Esophagus squamous epithelium (tissue), 5 donors: ENCODE data around the gene SOWAHA. TPM values are rescaled to one million over a fixed set of nuclear protein-coding genes. Genes with fewer than 3 reads are reported as not detected.

Experiments used
- DNase-seq: peaks from one replicate; lab custom pipeline; 2025; lab: John Stamatoyannopoulos, UW
- H3K27ac ChIP-seq, 4 donors: fragments of 200-600 bp; sonication (generic); one replicate each; pipeline ENCODE4 v1.5.1; 2016 to 2019; ENCODE audit warnings: mild to moderate bottlenecking in 1 of 4
- H3K27me3 ChIP-seq, 4 donors: fragments of 200-600 bp; sonication (generic); 1 replicate in 3 of 4; 2 replicates in 1 of 4; pipeline versions ENCODE4 v1.5.1 to v1.6.0; 2017 to 2021; ENCODE audit warnings: antibody characterized with exemption in 1 of 4
- H3K36me3 ChIP-seq, 3 donors: fragments of 200-600 bp; sonication (generic); one replicate each; pipeline ENCODE4 v1.5.1; 2016 to 2019
- H3K4me1 ChIP-seq, 3 donors: fragments of 200-600 bp; sonication (generic); one replicate each; pipeline ENCODE4 v1.5.1; 2017 to 2019
- H3K4me3 ChIP-seq, 4 donors: fragments of 200-600 bp; sonication (generic); 1 replicate in 3 of 4; 2 replicates in 1 of 4; pipeline ENCODE4 v1.5.1; 2016 to 2019; ENCODE audit warnings: mild to moderate bottlenecking in 2 of 4, moderate library complexity in 1 of 4
- H3K9me3 ChIP-seq, 3 donors: fragments of 200-600 bp; sonication (generic); one replicate each; pipeline ENCODE4 v1.5.1; 2016 to 2019
- CTCF ChIP-seq, 6 experiments: fragments of 450-650 bp in 4 of 6; fragments of 200-600 bp in 2 of 6; sonication (generic) in 2 of 6; IDR thresholded peaks; one replicate each; pipeline ENCODE4 v1.5.1; 2016 to 2019; ENCODE audit warnings: antibody characterized with exemption in 6 of 6, mild to moderate bottlenecking in 4 of 6, moderate library complexity in 4 of 6
- POLR2A ChIP-seq, 4 donors: fragments of 450-650 bp; IDR thresholded peaks; one replicate each; pipeline ENCODE4 v1.6.1; 2017; ENCODE audit warnings: antibody characterized with exemption in 4 of 4, mild to moderate bottlenecking in 4 of 4, moderate library complexity in 3 of 4
- WGBS, 2 donors: methylation state at CpG; one replicate each; pipeline ENCODE4 v1.1.5; 2018; 5-methylcytosine and 5-hydroxymethylcytosine counted together
- intact Hi-C: fragments of 100-400 bp; cut with DNase I; formaldehyde crosslinking; loops from one replicate; pipeline ENCODE4 v1.15.0; 2022
- total RNA-seq, 4 donors: library from RNA; depleted of rRNA; stranded (reverse); fragments of >200 nt; gene quantifications; one replicate each; pipeline ENCODE4 v1.1.0, GENCODE V29; 2016
- donor health status: DM: yes; HTN: yes; CAD: no.

SOWAHA gene
- total RNA-seq, 4 donors from 2014 or later: 0.13 to 0.45 TPM; not detected in 2

GRCh38 chr5:132766020-132766805 lies 46.9 kb upstream of the SOWAHA start:
- peaks cover 17 to 45% (median 30%) of the 10 kb centered on the region in 3 donors for H3K36me3 ChIP-seq
- H3K27ac ChIP-seq: peak overlapping the region in 1 of 4 donors; percentile 18
- H3K4me1 ChIP-seq: peaks cover 5 to 55% (median 17%) of the 10 kb centered on the region in 3 donors
- H3K27me3 ChIP-seq: no peaks in the 10 kb centered on the region
- no peak overlapping the region for H3K4me3 ChIP-seq
- WGBS, 2 donors: 89 to 98% methylated on average over 6 to 7 of the region's 14 CpGs
- DNase-seq: no peak
- H3K9me3 ChIP-seq: no peaks in the 10 kb centered on the region
- intact Hi-C loops: no loop called here
- TF ChIP-seq CTCF (IDR thresholded peaks at IDR 0.05) (no peak), POLR2A (IDR thresholded peaks at IDR 0.05) (no peak)

GRCh38 chr5:132766806-132767055 lies 46.4 kb upstream of the SOWAHA start:
- intact Hi-C loops: no loop called here
- H3K27me3 ChIP-seq: no peaks in the 10 kb centered on the region
- TF ChIP-seq POLR2A (IDR thresholded peaks at IDR 0.05): no peak
- TF ChIP-seq CTCF (IDR thresholded peaks at IDR 0.05): no peak
- no peak overlapping the region for H3K4me3 ChIP-seq
- DNase-seq: no peak
- 93 to 100% methylated on average over 1 of the region's 1 CpG for WGBS, 2 donors
- H3K36me3 ChIP-seq: peaks cover 17 to 40% (median 25%) of the 10 kb centered on the region in 3 donors
- H3K9me3 ChIP-seq: no peaks in the 10 kb centered on the region
- H3K4me1 ChIP-seq: peaks cover 8 to 60% (median 22%) of the 10 kb centered on the region in 3 donors
- H3K27ac ChIP-seq: peak overlapping the region in 1 of 4 donors; percentile 18

DNA sequence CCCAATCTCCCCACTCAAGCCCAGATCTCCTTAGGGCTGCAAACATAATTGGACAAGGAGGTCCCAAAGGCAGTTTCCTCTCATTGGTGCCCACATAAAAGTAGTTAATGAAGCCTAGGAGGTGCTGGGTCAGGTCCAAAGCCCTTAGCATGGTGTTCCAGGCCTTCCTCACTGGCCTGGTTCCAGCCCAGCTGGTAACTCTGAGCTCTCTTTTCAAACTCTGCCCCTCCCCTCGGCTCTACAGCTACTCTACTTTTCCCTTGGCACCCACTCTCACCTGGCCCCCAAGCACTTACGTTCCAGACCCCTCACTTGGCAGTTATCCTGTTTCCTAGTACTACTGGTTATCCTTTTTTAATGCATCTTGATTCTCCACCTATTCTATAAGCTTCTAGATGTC lies 46.0 kb upstream of the SOWAHA start:
- intact Hi-C loops: no loop called here
- Histone ChIP-seq H3K4me1 (peaks cover 11 to 64% (median 26%) of the 10 kb centered on the region in 3 donors), H3K4me3 (no peak overlapping the region), H3K27ac (peak overlapping the region in 1 of 4 donors; percentile 24), H3K9me3 (no peaks in the 10 kb centered on the region), H3K27me3 (no peaks in the 10 kb centered on the region), H3K36me3 (peaks cover 17 to 36% (median 22%) of the 10 kb centered on the region in 3 donors)
- 43 to 49% methylated on average over 2 of the region's 2 CpGs for whole genome bisulfite sequencing, 2 donors
- no peak for DNase-seq
- no peak for TF ChIP-seq CTCF (IDR thresholded peaks at IDR 0.05)
- TF ChIP-seq POLR2A (IDR thresholded peaks at IDR 0.05): no peak

- Histone ChIP-seq H3K4me1 (peaks cover 12 to 75% (median 27%) of the 10 kb centered on the region in 3 donors), H3K9me3 (no peaks in the 10 kb centered on the region), H3K36me3 (peaks cover 13 to 23% (median 14%) of the 10 kb centered on the region in 3 donors), H3K27ac (peak overlapping the region in 1 of 4 donors; percentile 63), H3K4me3 (no peak overlapping the region), H3K27me3 (no peaks in the 10 kb centered on the region)
- no peak for DNase-seq
- intact Hi-C loops: no loop called here
- 100% methylated on average over 3 of the region's 3 CpGs for WGBS, 2 donors
- TF ChIP-seq CTCF (IDR thresholded peaks at IDR 0.05) (no peak), POLR2A (IDR thresholded peaks at IDR 0.05) (no peak)
Measured at GRCh38 chr5:132768485-132768868, 44.6 kb upstream of the SOWAHA start.

DNA sequence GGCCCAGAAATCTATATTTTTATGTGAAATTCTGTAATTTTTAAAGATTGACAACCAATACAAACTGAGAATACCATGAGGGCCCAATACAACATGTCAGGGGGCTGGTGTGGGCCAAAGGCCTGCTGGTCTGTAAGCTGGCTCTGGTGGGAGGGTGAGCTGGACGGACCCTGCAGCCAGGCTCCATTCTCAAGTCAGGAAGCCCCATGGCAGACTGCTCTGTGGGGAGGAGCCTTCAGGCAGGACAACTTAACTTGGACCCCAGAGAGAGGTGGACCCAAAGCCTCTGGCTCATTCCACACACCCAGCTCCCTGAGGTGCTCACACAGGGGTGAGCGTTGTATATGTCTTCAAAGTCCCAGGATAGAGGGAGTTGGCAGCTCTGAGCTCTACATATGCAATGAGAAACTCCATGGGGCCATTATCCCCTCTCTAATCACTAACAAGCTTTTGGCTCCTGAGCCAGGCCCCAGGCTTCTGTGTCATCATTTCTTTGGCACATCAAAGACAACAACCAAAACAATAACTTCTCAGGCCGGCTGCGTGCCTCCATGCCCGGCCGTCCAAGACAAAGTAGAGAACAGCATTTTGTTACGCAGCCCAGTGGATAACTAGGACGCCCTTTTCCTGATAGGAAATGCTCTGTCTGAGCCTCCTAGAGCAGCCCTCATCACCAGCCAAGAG lies 42.5 kb upstream of the SOWAHA start:
- intact Hi-C loops: no loop called here
- Histone ChIP-seq H3K9me3 (no peaks in the 10 kb centered on the region), H3K36me3 (peaks cover 0 to 1% (median 0%) of the 10 kb centered on the region in 3 donors), H3K4me1 (peaks cover 30 to 91% (median 40%) of the 10 kb centered on the region in 3 donors), H3K4me3 (no peak overlapping the region), H3K27me3 (no peaks in the 10 kb centered on the region), H3K27ac (peak overlapping the region in 3 of 4 donors; percentile 48 to 71 (median 62))
- 0 to 31% methylated on average over 1 to 4 of the region's 8 CpGs for WGBS, 2 donors
- DNase-seq: no peak
- no peak for TF ChIP-seq CTCF (IDR thresholded peaks at IDR 0.05)
- no peak for TF ChIP-seq POLR2A (IDR thresholded peaks at IDR 0.05)
